ENCODE measurements around the gene RTL10. TPM values are rescaled to one million over a fixed set of nuclear protein-coding genes. Genes with fewer than 3 reads are reported as not detected.

Gene RTL10
- total RNA-seq, 2 donors from 2014 or later = 8.2 to 9.0 TPM

GRCh38 chr22:19879643-19879991 is 24.9 kb upstream of the RTL10 start:
- DNase-seq = peak in 1 of 2 donors; percentile 8
- intact Hi-C loops (cut with DNase I, micrococcal nuclease) = no loop called here
- no peak for ATAC-seq

- ATAC-seq (no peak), DNase-seq (peak in 1 of 2 donors; percentile 4)
- intact Hi-C loops (cut with DNase I, micrococcal nuclease) = no loop called here
These were observed 24.5 kb upstream of the RTL10 start for GRCh38 chr22:19879246-19879570.

- ATAC-seq (no peak), DNase-seq (peak in 1 of 2 donors; percentile 20)
- intact Hi-C loops (cut with DNase I, micrococcal nuclease) = no loop called here
These were observed 24.0 kb upstream of the RTL10 start for GRCh38 chr22:19878461-19879245.

GRCh38 chr22:19877626-19878339 is 23.1 kb upstream of the RTL10 start:
- DNase-seq (peak in 1 of 2 donors; percentile 19), ATAC-seq (no peak)
- intact Hi-C loops (cut with DNase I, micrococcal nuclease) = no loop called here

GRCh38 chr22:19876941-19877625 is 22.4 kb upstream of the RTL10 start:
- ATAC-seq (no peak), DNase-seq (peak in 1 of 2 donors; percentile 21)
- intact Hi-C loops (cut with DNase I, micrococcal nuclease) = no loop called here

- DNase-seq (peak in 1 of 2 donors; percentile 24), ATAC-seq (peak; percentile 26)
- intact Hi-C loops (cut with DNase I, micrococcal nuclease) = no loop called here
These were observed 21.8 kb upstream of the RTL10 start for GRCh38 chr22:19876314-19876940.

- DNase-seq (peak in 1 of 2 donors; percentile 22), ATAC-seq (no peak)
- intact Hi-C loops (cut with DNase I, micrococcal nuclease) = no loop called here
These were observed 21.0 kb upstream of the RTL10 start for GRCh38 chr22:19875531-19876313.

GRCh38 chr22:19875061-19875530 is 20.4 kb upstream of the RTL10 start:
- intact Hi-C loops (cut with DNase I, micrococcal nuclease) = no loop called here
- peak in 1 of 2 donors; percentile 18 for DNase-seq
- ATAC-seq = no peak

GRCh38 chr22:19874307-19875060 is 19.8 kb upstream of the RTL10 start:
- DNase-seq (peak; percentile 38 to 45), ATAC-seq (peak; percentile 38)
- intact Hi-C loops (cut with DNase I, micrococcal nuclease) = no loop called here

GRCh38 chr22:19873960-19874306 is 19.3 kb upstream of the RTL10 start:
- ATAC-seq (no peak), DNase-seq (no peak)
- intact Hi-C loops (cut with DNase I, micrococcal nuclease) = no loop called here

- ATAC-seq (peak; percentile 81), DNase-seq (peak; percentile 53 to 78)
- intact Hi-C loops (cut with DNase I, micrococcal nuclease) = no loop called here
These were observed 18.7 kb upstream of the RTL10 start for GRCh38 chr22:19873138-19873959.

- intact Hi-C loops (cut with DNase I, micrococcal nuclease) = no loop called here
These were observed 18.1 kb upstream of the RTL10 start for GRCh38 chr22:19872779-19873137.

GRCh38 chr22:19871845-19872778 is 17.4 kb upstream of the RTL10 start:
- peak in 1 of 2 donors; percentile 23 for DNase-seq
- intact Hi-C loops (cut with DNase I, micrococcal nuclease) = no loop called here

More at GRCh38 chr22:19872779-19873137, 18.1 kb upstream of the RTL10 start:
- ATAC-seq (peak; percentile 38), DNase-seq (peak in 1 of 2 donors; percentile 38)

GRCh38 chr22:19871023-19871844 is 16.6 kb upstream of the RTL10 start:
- DNase-seq = no peak
- intact Hi-C loops (cut with DNase I, micrococcal nuclease) = no loop called here

More at GRCh38 chr22:19871845-19872778, 17.4 kb upstream of the RTL10 start:
- no peak for ATAC-seq

More at GRCh38 chr22:19871023-19871844, 16.6 kb upstream of the RTL10 start:
- ATAC-seq = no peak
